GM12892 (cell line): ENCODE data around the gene KHDC1.
"Not testable (repeated sequence)": the region's sequence is repeated elsewhere in the genome, so short reads cannot be mapped to it uniquely, and the experiment has no call there.

Experiments used
- DNase-seq: peaks from one replicate; pipeline ENCODE4 v3.0.0; 2011; ENCODE audit not compliant: insufficient read length
- FAIRE-seq: peaks from 2 replicates; lab custom pipeline; 2011; peaks lifted over from hg19 to GRCh38; lab: Jason Lieb, UNC
- POLR2A ChIP-seq: IDR thresholded peaks from 2 replicates; pipeline ENCODE4 v1.6.1; 2011; ENCODE audit warnings: low read depth, low read length, control low read depth
- POLR2AphosphoS5 ChIP-seq: IDR thresholded peaks from 2 replicates; pipeline ENCODE4 v1.6.1; 2011; ENCODE audit warnings: low read depth, low read length, control low read depth
- TAF1 ChIP-seq: IDR thresholded peaks from 2 replicates; pipeline ENCODE4 v1.6.1; 2011; ENCODE audit warnings: low read depth, mild to moderate bottlenecking, control low read depth, low read length, borderline replicate concordance

Gene KHDC1

GRCh38 chr6:73242001-73242400, 21.0 kb downstream of the KHDC1 start:
- TF ChIP-seq POLR2AphosphoS5 (no peak), TAF1 (no peak), POLR2A (no peak)

GRCh38 chr6:73240730-73241129, 22.3 kb downstream of the KHDC1 start:
- FAIRE-seq (no peak), DNase-seq (no peak)
- TF ChIP-seq POLR2A (no peak), POLR2AphosphoS5 (no peak), TAF1 (no peak)

More at GRCh38 chr6:73242001-73242400, 21.0 kb downstream of the KHDC1 start:
- FAIRE-seq = no peak
- no peak for DNase-seq

- FAIRE-seq (no peak), DNase-seq (no peak)
- TF ChIP-seq TAF1 = no peak
These were observed 26.7 kb downstream of the KHDC1 start for GRCh38 chr6:73236144-73236750.

GRCh38 chr6:73234733-73235132, 28.3 kb downstream of the KHDC1 start:
- DNase-seq (no peak), FAIRE-seq (no peak)
- TF ChIP-seq TAF1 = no peak
- TF ChIP-seq POLR2AphosphoS5 = no peak

- not testable (repeated sequence) for FAIRE-seq, DNase-seq
These were observed 29.0 kb downstream of the KHDC1 start for GRCh38 chr6:73233971-73234370.

- no peak for FAIRE-seq
- TF ChIP-seq POLR2AphosphoS5 (no peak), TAF1 (no peak), POLR2A (no peak)
- no peak for DNase-seq
These were observed 29.9 kb downstream of the KHDC1 start for GRCh38 chr6:73233048-73233447.

- DNase-seq (no peak), FAIRE-seq (no peak)
- TF ChIP-seq POLR2A = no peak
These were observed 31.0 kb downstream of the KHDC1 start for GRCh38 chr6:73231986-73232391.

GRCh38 chr6:73227606-73228255, 35.3 kb downstream of the KHDC1 start:
- no peak for TF ChIP-seq POLR2A
- TF ChIP-seq TAF1 = no peak
- TF ChIP-seq POLR2AphosphoS5 = no peak
- DNase-seq (no peak), FAIRE-seq (no peak)

GRCh38 chr6:73225396-73225795, 37.6 kb downstream of the KHDC1 start, which contains the start of gene KHDC1L:
Gene KHDC1L (minus strand): TSS chr6:73225496. CDS start chr6:73225408, 88 bp downstream.
- FAIRE-seq = no peak
- TF ChIP-seq POLR2AphosphoS5 = no peak
- no peak for TF ChIP-seq POLR2A
- no peak for TF ChIP-seq TAF1
- DNase-seq = no peak

GRCh38 chr6:73216859-73217258, 46.1 kb downstream of the KHDC1 start:
- no peak for FAIRE-seq
- no peak for DNase-seq
- TF ChIP-seq POLR2A (no peak), TAF1 (no peak), POLR2AphosphoS5 (no peak)

GRCh38 chr6:73209117-73209516, 53.9 kb downstream of the KHDC1 start:
- TF ChIP-seq POLR2A (no peak), TAF1 (no peak), POLR2AphosphoS5 (no peak)
- FAIRE-seq = no peak
- DNase-seq = no peak

GRCh38 chr6:73207221-73207837, 55.7 kb downstream of the KHDC1 start:
- DNase-seq (no peak), FAIRE-seq (no peak)
- TF ChIP-seq POLR2AphosphoS5 (no peak), TAF1 (no peak), POLR2A (no peak)

- FAIRE-seq (no peak), DNase-seq (no peak)
- TF ChIP-seq POLR2A = no peak
- TF ChIP-seq TAF1 = no peak
- no peak for TF ChIP-seq POLR2AphosphoS5
These were observed 58.7 kb downstream of the KHDC1 start for GRCh38 chr6:73204252-73204651.
